ENCODE measurements around the gene PTPN2. TPM values are rescaled to one million over a fixed set of nuclear protein-coding genes. Genes with fewer than 3 reads are reported as not detected.
A peak's percentile ranks its signal among the peaks of the same experiment; 100 is the strongest.

Gene PTPN2
- total RNA-seq, 1 donor from 2014 or later, result 31.4 TPM

- H3K36me3 Mint-ChIP-seq, result peaks cover 10% of the 10 kb centered on the region
- H3K27ac Mint-ChIP-seq, result peak overlapping the region; percentile 55
- peaks cover 18% of the 10 kb centered on the region for H3K4me1 Mint-ChIP-seq (ENCODE audit: unreplicated experiment)
Observed at GRCh38 chr18:12839526-12840196, 44.4 kb downstream of the PTPN2 start.

GRCh38 chr18:12839057-12839525 is 44.9 kb downstream of the PTPN2 start:
- Mint-ChIP-seq H3K4me3 (no peak overlapping the region), H3K36me3 (peaks cover 10% of the 10 kb centered on the region), H3K4me1 (ENCODE audit: unreplicated experiment) (peaks cover 18% of the 10 kb centered on the region), H3K27me3 (no peaks in the 10 kb centered on the region), H3K27ac (peak overlapping the region; percentile 55), H3K9me3 (no peaks in the 10 kb centered on the region)
- DNase-seq (ENCODE audit: extremely low spot score, unreplicated experiment), result no peak
- TF ChIP-seq CTCF (conservative IDR thresholded peaks at IDR 0.05), result no peak

More at GRCh38 chr18:12839526-12840196, 44.4 kb downstream of the PTPN2 start:
- DNase-seq (ENCODE audit: extremely low spot score, unreplicated experiment), result no peak
- no peak for TF ChIP-seq CTCF (conservative IDR thresholded peaks at IDR 0.05)
- H3K27me3 Mint-ChIP-seq, result no peaks in the 10 kb centered on the region
- H3K4me3 Mint-ChIP-seq, result no peak overlapping the region
- no peaks in the 10 kb centered on the region for H3K9me3 Mint-ChIP-seq

- no peak for TF ChIP-seq CTCF (conservative IDR thresholded peaks at IDR 0.05)
- Mint-ChIP-seq H3K4me1 (ENCODE audit: unreplicated experiment) (peaks cover 18% of the 10 kb centered on the region), H3K4me3 (peak overlapping the region; percentile 2), H3K36me3 (peaks cover 11% of the 10 kb centered on the region), H3K9me3 (no peaks in the 10 kb centered on the region), H3K27ac (peak overlapping the region; percentile 82), H3K27me3 (no peaks in the 10 kb centered on the region)
- DNase-seq (ENCODE audit: extremely low spot score, unreplicated experiment), result no peak
Observed at GRCh38 chr18:12838178-12838634, 45.8 kb downstream of the PTPN2 start.

GRCh38 chr18:12837747-12838146 is 46.3 kb downstream of the PTPN2 start:
- Mint-ChIP-seq H3K27me3 (no peaks in the 10 kb centered on the region), H3K27ac (peak overlapping the region; percentile 82)

GRCh38 chr18:12836551-12836950 is 47.5 kb downstream of the PTPN2 start:
- no peak for DNase-seq (ENCODE audit: extremely low spot score, unreplicated experiment)
- Mint-ChIP-seq H3K27ac (no peak overlapping the region), H3K36me3 (peaks cover 12% of the 10 kb centered on the region), H3K4me1 (ENCODE audit: unreplicated experiment) (peaks cover 13% of the 10 kb centered on the region), H3K4me3 (no peak overlapping the region), H3K27me3 (no peaks in the 10 kb centered on the region), H3K9me3 (no peaks in the 10 kb centered on the region)
- no peak for TF ChIP-seq CTCF (conservative IDR thresholded peaks at IDR 0.05)

More at GRCh38 chr18:12837747-12838146, 46.3 kb downstream of the PTPN2 start:
- no peaks in the 10 kb centered on the region for H3K9me3 Mint-ChIP-seq
- H3K4me1 Mint-ChIP-seq (ENCODE audit: unreplicated experiment), result peaks cover 17% of the 10 kb centered on the region
- DNase-seq (ENCODE audit: extremely low spot score, unreplicated experiment), result no peak
- H3K36me3 Mint-ChIP-seq, result peaks cover 14% of the 10 kb centered on the region
- no peak for TF ChIP-seq CTCF (conservative IDR thresholded peaks at IDR 0.05)
- H3K4me3 Mint-ChIP-seq, result peak overlapping the region; percentile 2
